Activated CD8-positive, alpha-beta memory T cell treated with anti-CD3 and anti-CD28 coated beads for 4 hours (primary cell): Measurements from ENCODE around the gene FAM241A.
"Not testable (repeated sequence)": the region's sequence is repeated elsewhere in the genome, so short reads cannot be mapped to it uniquely, and the experiment has no call there.

Experiments
- DNase-seq, 2 donors: peaks; one replicate each; pipeline ENCODE4 v3.0.0-alpha.2; 2020; ENCODE audit warnings: low read depth in 2 of 2

FAM241A gene

DNA sequence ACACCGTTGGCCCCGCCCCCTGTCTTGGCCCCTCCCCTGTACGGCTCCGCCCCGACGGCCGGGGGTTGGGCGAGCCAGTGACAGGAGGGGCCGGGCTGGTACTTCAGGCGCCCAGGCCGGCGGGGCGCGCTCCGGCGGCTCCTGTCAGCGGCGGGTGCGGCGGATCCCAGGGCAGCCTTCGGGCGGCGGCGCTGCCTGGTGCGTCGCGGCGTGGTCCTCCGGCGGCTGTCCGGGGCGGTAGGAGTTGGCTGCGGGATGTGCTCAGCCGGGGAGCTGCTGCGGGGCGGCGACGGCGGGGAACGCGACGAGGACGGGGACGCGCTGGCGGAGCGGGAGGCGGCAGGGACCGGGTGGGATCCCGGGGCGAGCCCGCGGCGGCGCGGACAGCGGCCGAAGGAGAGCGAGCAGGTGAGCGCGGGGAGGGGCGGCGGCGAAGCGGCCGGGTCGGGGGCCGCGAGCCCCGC, at the start of gene FAM241A:
TSS of gene FAM241A (plus strand) at position 129 of the 464 bp plus-strand sequence. CDS start at position 256, 127 bp downstream.
- DNase-seq: peak; percentile 82 to 85

DNA sequence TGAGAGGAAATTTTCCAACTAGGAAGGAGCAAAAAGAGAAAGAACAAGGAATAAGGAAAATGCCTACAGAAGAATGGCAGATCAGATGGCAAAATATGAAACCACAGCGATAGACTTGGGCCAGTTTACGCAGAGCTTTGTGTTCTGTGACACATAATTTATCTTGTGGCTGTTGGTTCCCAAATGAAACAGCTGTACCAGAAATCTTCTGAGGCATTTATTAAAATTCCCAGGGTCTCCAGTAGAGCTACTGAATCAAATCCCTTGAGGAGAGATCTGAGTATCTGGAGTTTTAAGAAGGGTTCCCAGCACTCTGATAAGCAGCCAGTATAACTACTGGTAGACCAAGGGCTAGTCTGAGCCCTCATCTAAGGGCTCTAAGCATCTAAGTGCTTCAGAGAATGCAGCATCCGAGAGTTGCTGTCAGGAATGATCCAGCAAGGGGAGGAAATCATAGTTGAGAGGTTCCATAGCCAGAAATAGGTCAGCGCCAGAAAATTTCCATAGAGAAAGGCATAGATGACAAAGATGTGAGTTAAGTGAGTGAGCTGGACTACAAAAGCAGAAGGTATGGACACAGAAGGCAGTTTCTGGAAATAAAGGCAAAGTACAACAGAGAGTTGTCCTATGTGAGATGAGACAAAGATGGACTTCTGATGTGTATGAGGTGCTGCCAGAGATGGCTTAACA, 46.3 kb upstream of the FAM241A start:
- DNase-seq: no peak

DNA sequence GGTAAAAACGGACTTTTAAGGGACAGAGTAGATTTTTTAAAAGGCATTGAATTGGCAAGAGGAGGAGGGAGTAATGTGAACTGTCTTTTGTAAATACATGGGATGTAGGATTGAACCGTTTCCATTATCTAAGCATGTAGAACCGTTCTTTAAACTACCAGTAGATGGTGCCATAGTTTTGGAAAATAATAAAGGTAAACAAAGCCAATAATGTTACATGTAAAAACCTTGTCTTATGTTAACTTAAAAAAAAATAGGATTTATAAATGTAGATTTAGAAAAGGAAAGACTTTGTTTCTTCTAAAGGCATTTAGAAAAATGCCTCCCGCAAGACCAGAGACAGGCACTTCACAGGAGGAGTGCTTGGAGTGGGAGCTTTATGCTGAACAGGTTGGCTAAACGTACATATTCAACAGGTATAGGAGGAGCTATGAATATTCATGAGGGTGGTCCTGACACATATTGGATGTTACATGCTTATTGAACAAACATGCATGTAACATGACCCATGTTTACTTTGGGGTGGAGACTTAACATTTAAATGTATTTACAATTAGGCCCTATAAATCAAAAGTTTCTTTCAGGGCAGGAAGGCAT, 45.5 kb upstream of the FAM241A start:
- DNase-seq: no peak

DNA sequence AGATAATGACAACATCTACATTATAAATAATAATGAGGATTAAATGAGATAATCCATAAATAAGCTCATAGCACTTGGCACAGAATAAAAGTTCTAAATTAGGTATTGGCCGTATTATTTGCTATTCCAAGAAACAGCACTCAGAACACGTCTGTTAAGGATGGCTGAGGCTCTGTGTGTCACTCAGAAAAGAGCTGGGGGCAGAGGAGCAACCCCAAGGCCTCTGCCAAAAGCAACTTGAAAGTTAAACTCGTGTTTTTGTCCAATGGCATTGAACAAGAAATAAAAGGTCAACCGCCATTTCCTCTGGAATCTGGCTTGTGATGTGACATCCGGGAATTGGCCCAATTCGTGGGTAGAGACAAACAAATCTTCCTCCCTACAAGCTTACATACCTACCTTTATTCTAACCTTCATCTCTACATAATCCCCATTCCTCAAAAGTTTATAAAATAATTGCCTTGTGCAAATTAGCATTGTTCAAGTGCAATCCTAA, 42.3 kb upstream of the FAM241A start:
- DNase-seq: no peak

DNA sequence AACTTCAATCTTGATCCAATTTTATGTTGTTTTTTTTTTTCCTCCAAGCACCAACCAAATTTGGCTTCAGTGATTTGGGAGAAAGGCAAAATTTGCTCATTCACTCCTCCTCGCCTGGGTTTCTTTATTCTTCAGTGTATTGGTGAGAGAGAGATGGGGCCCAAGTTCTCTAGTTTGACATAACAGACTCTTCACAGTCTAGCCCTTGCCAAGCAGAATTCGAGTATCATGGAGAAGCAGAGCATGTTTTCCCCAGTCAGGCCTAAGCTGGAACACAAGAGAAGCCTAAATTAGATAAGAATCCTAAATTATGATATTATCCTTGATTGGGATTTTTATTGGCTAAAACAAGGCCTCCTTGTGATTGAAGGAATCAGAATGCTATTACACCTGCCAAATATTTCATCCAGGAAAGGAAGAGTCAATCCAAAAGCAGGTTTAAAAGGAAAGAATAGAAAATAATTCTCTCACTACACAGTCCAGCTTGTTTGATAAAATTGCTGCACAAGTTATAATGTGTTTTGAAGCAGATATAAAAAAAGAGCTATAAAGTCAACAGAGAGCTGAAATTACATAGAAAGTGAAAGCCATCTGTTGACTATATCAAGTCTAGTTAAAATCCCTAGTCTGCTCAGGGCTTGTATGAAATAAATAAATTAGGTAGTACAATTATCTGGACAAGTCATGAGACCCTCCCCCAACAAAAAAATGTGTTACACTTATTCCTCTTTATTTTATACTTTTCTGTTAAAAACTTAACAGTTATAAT, 39.9 kb upstream of the FAM241A start:
- DNase-seq: no peak

DNA sequence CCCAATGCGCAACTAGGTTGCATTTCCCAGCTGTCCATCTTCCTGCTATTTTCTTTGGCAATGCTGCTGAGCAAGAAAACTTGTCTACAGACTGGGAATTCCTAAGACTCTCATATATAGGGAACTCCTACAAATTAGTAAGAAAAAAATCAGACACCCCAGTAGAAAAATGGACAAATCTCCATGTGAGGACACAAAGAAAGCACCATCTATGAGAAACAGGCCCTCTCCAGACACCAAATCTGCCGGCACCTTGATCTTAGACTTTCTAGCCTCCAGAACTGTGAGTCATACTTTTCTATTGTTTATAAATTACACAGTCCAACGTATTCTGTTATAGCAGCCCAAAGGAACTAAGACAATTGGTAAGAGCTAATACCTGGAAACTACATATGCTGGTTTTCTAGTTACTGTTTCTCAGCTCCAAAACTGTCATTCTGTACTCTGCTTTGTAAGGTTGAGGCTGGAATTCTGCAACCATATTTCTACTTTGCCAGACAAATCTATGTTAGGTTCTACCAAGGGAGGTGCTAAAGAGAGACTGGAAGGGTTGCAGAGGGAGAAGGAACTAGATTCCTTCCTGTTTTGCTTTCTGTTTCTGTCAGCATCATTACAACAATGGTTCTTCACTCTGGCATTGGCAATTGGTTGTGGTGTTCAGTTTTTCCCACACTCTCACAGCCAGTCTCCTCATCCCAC, 35.7 kb upstream of the FAM241A start:
- no peak for DNase-seq

DNA sequence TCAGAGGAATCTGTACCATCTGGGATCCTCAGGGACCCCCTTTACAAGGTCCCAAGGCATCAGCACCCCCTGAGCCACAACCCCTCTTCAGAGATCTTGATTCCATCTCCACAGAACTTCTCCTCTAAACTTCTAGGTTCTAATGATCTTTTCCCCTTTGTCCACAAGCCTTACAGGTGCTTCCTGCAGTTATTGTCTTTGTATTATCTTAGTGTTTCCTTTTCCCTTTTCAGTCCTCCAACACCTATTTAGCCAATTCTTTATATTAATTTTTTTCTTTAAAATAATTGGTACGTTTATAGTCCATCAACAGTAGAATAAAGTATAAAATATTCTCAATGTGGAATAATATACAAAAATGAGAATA, 35.2 kb upstream of the FAM241A start:
- DNase-seq: no peak

DNA sequence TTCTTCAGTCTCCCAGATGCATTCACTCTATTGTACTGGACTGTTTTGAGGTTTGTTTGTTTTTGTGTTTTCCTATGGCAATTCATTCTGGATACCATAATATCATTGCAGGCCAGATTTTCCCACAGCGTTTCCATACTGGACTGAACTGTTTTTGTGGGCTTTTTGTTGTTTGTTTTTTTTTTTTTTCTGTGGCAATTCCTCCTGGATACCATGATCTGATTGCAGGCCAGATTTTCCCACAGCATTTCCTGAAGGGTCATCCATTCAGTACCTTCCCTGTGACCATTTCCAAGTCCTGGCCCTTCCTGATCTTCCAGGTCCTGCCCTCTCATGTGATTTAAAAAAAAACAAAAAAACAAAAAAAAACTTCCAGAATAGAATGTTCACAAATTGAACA, 33.9 kb upstream of the FAM241A start:
- no peak for DNase-seq

DNA sequence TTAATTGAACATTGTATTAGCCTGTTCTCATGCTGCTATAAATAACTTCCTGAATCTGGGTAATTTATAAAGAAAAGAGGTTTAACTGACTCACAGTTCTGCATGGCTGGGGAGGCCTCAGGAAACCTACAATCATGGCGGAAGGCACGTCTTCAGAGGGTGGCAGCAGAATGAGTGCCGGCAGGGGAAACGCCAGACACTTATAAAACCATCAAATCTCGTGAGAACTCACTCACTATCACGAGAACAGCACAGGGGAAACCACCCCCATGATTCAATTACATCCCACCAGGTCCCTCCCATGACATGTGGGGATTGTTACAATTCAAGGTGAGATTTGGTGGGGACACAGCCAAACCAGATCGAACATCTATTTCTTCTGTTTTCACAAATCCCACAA, 33.2 kb upstream of the FAM241A start:
- not testable (repeated sequence) for DNase-seq

DNA sequence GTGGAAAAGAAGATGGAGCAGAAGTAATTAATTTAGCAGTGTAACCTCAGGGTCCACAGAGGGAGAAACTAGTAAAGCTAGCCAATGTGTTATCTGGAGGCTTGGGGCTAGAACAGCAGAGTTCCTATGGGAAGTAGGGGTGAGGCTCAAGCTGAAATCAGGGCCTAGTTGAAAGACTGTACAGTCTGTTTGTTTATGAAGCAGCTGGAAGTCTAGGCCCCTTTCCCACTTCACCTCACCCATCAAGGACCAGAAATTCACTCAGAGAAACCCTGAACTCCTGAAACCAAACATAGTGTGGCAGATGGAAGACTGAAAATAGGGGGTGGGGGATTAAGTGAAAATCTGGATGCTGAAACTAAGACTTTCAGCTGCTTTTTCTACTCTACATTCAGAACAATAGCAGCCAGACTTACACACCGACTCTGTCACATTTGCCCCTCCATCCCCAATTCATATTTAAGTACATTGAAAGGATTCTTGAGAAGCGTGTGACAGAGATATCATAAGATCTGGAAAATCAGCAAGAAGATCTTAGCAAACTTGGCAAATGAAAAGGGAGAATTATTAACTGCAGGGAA, 32.6 kb upstream of the FAM241A start:
- DNase-seq: no peak

DNA sequence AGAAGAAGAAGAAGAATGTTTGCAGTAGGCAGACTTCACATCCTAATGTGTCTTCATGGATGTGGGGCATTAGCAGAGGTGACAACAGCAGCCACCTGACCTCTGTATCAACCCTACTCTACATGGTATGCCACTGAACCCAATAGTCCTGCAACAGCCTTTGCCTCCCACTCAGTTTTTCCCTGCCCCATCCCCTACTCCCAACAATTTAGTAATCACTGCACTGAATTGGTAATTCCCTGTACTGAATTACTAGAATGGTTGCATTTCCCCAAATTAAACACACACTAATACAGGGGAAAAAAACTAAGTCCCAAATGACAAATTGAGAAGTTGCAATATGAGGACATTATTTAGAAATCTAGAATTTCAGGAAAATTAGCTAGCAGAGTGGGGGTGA, 31.4 kb upstream of the FAM241A start:
- no peak for DNase-seq

DNA sequence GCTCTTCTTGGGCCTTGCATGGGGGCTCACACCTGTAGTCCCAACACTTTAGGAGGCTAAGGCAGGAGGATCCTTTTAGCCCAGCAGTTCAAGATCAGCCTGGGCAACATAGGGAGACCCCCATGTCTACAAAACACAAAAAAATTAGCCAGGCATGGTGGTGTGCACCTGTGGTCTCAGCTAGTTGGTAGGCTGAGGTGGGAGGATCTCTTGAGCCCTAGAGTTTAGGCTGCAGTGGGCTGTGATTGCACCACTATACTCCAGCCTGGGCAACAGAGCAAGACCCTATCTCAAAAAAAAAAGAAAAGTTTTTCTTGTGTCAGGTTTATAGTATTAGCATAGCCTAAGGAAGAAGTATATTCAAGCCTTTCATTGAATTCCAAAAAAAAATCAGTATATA, 30.8 kb upstream of the FAM241A start:
- DNase-seq: no peak

DNA sequence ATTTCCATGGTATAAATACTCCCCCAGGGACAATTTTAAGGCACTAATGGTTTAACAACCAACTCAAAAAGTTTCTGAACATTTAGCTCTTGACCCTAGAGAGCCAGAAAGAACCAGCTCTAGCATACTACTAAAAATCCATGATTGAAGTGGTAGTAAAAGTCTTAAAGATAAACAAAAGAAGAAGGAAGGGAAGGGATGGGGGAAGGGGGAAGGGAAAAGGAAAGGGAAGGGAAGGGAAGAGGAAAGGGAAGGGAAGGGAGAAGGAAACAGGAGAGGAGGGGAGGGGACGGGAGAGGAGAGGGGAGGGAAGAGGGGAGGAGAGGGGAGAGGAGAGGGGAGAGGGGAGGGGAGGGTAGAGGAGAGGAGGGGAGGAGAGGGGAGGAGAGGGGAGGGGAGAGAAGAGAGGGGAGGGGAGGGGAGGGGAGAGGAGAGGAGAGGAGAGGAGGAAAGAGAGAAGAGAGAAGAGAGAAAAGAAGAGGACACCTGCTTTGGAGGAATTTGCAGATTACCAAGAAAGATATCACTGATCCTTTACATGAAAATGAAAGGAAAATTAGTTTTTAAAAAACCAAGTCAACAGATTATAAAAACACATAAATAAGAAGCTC, 26.4 kb upstream of the FAM241A start:
- DNase-seq: no peak

DNA sequence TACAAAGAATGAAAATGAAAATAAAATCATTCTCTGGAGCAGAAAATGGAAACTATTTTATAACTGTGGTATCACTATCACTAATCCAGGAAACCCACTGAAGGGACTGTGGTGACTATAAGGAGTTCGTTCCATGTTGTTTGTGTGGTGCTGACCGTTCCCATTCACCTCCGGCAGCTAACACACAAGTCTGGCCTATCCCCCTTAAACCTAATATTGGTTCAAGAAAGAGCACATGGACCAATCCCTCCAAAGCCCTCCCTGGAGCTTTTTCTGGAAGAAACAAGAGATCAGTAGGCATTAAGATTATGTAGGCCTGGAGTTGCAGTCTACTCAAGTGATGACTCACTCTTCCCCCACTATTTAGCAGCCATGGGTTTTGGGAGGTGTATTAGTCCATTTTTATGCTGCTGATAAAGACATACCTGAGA, 25.9 kb upstream of the FAM241A start:
- DNase-seq: no peak

DNA sequence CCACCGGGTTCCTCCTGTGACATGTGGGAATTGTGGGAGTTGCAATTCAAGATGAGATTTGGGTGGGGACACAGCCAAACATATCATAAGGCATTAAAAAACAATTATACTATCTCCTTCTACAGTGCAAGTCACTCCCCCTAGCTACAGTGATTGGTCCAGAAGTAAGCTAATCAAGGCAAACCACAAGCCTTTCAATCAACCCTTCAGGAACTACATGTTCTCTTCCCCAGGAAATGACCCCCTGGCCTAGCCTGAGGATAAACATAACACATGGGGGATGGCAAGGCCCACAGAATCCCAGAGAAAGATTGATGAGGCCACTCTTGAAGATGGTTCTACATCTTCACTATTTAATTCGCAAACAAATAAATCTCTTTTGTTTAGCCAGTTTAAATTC, 25.2 kb upstream of the FAM241A start:
- DNase-seq: no peak

DNA sequence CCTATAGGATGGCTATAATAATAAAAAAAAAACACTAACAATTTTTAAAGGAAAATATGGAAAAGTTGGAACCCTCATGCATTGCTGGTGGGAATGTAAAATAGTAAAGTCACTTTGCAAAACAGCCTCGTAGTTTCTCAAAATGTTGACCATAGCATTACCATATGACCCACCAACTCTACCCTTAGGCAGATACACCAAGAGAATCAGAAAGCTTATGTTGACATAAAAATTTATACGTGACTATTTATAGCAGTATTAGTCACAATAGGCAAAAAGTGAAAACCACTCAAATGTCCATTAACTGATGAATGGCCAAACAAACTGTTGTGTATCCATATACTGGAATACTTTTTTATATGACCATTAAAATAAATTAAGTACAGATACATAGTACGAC, 19.8 kb upstream of the FAM241A start:
- no peak for DNase-seq

DNA sequence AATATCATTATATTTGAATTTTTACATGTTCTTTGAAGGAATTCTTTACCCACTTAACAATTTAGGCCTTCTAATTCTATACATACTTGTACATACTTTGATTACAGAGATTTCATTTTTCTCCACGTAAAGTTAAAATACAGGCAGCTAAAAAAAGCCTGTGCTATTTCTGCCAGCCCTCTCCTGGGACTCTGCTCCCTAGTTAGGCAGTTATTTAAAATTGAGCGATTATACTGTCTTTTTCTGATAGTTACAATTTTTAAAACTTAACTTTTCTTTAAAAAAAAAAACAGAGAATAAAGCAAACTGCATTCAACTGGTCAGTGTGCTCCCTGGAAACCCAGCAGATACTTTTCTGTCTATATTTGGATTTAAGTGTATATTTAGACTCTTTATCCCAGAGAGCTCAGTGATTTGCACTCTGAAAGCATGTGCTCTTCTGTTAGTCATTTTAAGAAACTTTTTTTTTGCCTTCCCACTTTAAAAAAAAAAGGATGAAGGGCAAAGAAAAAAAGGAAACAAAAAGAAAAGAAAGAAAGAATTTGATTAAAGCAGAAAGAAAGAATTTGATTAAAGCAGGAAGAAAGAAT, 18.1 kb upstream of the FAM241A start:
- DNase-seq: no peak

DNA sequence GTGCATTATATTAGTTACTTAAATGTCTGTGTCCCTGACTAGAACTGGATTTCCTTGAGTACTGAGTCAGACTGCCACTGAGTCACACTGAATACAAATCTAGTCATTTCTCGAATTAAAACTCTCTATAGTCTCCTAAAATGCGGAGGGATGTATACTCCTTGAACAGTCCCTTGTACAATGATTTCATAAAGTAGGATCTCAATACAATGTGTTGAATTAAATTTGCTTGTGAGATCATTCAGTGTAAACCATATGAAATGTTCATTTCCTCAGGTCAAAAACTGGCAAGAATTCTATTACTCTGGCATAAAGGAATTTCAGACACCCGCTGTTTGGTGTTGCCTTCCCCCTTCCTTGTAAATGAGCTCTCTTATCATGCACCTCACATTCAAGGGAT, 17.5 kb upstream of the FAM241A start:
- DNase-seq: no peak

DNA sequence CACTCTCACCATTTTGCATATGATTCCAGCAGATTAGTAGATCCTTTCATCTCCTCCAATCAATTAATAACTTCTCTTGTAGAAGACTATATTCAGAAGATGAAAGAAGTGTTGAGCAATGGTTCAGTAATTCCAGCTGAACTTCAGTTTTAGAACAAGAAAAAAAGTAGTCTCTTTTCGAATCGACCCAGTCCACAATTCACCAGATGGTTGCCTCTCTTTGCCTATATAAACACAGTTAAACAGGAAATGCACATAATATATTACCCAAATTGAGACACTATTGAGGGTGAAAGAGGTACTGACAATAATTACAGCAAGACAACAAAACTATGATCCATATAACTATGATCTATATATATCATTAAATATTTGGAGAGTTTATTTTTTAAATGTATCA, 16.8 kb upstream of the FAM241A start:
- no peak for DNase-seq

DNA sequence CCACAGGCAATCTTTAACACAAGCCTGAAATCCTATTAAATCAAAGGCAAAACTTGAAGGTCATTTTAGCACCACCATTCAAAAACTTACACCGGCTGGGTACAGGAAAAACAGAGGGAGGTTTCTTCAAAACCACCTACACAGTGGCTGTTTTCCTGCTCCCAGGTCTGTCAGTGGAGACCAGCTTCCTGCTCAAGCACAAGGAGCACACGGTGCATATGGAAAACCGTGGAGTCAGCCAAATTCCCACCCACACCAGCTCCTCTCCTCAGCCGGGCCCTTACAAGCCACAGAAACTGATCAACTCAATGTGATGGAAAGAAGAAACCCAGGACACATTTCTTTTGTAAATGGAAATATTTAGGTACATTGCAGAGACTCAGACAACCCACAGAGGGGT, 14.3 kb upstream of the FAM241A start:
- no peak for DNase-seq

DNA sequence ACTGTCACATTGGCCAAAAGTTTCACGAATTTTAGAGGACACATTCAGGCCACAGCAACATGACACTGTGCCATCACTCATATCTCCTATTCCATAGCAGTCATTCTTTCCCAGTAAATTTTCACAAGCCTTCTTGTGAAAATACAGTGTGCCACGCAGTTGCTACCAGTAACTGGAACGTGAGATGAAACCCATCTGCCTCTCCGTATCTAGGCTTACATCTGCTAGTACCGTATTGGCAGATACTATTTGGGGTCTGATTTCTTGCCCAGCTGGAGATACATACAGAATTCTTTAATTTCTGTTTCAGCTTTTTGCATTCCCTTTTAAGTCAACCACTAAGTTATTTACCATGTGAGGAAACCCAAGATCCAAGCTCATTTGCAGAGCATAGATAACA, 8.7 kb upstream of the FAM241A start:
- no peak for DNase-seq
